Measurements from ENCODE around the gene NBL1. TPM values are rescaled to one million over a fixed set of nuclear protein-coding genes. Genes with fewer than 3 reads are reported as not detected.

NBL1 gene
- polyA plus RNA-seq, 10 donors: 21.7 to 79.8 (median 34.8) TPM

DNA sequence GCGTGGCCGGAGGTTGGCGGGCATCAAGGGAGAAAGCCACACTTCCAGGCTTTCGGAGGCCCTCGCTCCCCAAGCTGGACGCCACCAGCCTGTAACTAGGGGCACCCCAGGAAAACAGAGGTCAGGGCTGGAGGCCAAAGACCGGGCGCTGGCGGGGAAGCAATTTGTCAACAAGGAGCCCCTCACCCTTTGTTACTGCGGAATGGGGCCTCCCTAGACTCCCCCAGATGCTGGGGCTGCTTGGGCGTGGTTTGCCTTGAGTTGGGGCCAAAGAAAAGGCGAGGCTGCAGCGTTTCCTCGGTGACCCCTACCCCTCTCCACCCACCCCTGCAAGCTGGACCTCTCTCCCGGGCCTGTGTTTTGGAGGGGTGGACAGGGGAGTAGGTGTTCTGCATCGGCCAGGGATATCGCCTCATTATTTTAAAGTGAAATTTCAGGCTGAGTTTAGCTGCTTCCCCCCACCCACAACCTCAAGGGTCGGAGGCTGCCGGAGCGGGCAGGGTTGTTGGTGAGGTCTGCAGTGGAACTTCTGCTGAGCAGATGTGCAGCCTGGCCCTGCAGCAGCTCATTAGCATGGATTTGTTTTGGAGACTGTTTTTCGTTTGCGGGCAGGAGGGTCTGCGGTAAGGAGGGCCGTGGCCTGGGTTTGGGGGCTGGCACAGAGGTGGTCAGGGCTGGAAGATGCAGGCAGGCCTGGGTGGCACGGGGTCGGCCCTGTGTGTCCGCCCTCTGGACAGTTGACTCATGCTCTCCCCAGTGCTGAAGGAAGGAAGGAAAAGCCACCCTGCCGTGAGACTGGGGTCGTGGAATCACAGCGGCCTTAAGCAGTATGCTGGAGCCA is 1.5 kb downstream of the NBL1 start:
- DNase-seq: peak in 1 of 3 donors; percentile 66

DNA sequence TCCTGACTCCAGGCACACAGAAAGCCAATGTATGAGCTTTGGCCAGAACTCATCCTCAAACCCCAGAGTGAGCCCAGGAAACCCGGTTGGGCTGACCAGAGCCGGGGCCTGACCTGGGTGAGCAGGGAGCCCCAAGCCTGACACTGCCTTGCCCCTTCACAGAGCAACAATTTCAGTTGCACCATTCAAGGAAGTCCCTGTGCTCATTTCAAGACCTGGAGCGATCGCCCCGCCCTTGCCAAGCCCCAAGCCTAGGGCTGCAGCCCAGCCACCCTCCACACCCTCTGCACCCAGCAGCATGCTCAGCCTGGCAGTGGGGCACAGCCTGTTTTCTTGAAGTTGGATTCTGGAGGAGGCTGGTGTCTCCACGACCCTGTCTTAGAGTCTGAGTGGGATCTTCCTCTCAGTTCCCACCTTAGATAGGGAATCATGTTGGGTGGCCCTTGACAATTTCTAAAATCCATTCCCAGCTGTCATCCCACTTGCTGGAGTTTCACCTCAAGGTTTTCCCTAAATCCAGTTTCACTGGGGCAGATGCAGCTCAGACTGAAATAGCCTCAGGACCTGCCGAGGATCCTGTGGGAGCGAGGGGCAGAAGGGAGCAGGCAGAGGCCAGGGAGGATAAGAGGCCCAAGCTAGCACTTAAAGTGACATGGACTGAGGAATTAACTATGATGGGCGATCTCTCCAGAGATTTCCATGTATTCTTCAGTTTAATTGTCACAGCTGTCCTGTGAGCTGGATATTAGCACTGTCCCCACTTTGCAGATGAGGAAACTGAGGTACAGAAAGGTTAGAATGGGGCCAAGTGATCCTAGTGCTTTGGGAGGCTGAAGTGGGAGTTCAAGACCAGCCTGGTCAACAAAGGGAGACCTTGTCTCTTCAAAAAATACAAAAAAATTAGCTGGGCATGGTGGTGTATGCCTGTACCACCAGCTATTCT is 2.5 kb downstream of the NBL1 start:
- no peak for DNase-seq

DNA sequence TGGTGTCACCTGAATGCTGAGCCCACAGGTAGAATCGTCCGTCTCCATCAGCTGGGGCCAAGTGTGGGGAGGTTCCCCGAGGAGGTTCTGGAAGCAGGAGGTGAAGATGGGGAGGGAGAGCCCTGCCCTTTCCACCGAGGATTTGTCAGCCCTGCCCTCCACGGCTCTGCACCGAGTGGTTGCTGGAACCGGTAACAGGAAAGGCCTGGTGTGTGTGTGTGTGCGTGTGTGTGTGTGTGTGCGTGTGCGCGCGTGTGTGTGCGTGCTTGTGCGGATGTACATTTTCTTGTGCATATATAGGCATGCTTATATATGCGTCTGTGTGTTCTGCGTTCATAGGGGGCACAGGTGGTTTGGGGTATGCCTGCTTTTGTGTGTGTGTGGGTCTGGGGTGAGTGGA is 3.5 kb downstream of the NBL1 start:
- DNase-seq: no peak

DNA sequence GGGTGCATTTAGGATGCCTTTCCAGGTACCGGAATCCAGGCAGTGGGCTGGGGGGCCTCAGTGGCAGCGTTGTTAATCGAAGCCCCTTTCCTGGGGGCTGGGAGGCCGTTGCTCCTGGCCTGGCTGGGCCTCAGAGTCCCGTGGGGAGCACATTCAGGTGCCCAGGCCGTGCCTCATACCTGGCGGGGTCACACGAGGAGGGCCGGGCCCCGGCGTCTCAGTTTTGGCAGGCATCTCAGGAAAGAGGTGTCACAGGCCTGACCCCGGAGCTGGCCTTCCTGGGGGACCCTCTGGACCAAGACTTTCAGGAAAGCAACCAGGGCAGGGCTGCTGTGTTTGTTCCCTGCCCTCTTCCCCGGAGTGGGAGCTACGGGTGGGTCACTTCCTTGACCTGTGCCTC is 4.1 kb downstream of the NBL1 start:
- no peak for DNase-seq

DNA sequence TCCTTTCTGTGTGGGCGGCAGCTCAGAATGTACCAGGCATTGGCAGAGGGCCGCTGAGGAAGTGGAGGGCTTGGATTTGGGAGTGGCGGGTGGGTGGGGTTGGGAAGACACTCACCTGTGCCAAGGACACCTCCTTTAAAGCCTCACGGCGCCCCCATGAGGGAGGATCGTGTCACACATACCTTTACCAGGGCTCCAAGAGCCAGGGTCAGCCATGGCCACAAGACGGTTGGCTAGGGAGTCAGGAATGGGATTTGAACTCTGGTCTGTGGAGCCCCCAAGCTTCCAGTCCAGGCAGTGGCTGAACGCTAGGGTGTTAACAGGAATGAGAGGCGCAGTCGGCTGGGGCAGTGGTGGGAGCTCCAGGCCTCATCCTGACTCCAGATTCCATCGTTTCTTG is 4.6 kb downstream of the NBL1 start:
- no peak for DNase-seq

DNA sequence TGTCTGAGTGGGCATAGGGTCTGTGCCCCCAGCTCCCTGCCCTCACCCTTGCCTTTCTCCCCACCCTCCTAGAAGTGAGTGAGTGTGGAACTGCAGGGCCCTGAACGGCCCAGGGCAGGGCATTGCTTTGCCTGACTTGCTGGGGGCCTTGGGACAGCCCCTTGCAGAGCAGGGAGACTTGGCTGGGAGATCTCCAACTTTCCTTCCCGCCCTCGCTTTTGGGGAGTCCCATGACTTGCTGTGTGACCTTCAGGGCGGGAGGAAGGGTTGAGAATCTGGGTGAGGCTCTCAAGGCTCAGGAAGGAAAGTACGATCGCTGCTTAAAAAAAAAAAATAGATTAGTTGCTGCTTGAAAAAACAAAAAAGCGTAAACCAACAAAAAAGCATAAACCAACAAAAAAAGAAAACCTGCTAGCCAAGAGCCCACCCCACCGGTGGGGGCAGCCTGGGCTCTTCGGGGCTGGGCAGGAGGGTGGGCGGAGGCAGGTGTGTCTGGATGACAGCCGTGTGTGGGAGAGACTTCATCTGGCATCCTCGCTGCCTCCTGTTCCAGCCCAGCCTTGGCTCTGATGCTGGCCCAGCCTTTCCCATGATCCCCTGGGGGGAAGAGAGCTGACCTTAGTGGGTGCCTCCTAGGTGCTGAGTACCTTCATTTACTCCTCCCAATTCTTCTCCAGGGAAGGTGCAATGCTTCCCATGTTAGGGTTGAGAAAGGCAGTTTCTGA is 6.5 kb downstream of the NBL1 start:
- peak in 1 of 3 donors; percentile 37 for DNase-seq

DNA sequence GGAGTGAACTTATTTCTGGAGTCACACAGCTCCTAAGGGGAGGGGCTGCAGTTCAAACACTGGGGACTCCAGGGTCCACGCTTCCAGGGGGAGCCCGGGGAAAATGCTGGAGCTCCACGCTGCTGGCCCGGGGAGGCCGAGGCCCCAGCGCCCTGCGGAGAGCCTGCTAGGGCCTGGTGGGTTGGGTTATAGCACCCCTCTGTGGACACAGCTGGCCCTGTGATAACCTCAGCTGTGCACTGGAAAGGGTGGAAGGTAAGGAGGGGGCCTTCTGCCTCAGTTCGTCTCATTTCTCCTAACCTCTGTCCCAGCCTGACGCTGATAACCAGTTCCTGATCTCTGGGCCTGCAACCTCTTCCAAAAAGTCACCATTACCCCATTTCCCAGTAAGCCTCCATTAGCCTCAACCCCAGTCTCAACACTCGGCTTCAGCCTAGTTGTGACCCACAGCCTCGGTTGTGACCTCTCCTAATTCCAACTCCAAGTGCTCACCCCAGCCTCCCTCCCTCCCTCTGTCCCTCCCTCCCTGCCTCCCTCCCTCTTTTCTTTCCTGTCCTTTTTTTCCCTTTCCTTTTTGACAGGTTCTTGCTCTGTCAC is 7.1 kb downstream of the NBL1 start:
- DNase-seq: peak in 2 of 3 donors; percentile 62 to 79

DNA sequence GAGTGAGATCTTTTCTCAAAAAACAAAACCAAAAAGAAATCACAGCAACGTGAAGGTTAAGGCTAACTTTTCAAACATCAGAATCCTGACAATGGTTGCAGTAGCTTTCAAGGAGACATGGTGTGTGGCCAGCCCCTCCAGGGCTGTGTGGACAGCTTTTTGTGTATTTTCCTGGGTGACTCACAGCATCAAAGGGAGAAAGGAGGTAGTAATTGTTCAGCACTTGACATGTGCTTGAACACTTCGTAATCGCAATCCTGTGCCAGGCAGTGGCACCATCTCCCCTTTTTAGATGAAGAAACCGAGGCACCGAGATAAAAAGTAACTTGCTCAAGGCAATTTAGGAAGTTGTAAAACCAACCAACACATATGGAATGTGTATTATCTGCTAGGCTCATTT is 10.3 kb downstream of the NBL1 start:
- no peak for DNase-seq

DNA sequence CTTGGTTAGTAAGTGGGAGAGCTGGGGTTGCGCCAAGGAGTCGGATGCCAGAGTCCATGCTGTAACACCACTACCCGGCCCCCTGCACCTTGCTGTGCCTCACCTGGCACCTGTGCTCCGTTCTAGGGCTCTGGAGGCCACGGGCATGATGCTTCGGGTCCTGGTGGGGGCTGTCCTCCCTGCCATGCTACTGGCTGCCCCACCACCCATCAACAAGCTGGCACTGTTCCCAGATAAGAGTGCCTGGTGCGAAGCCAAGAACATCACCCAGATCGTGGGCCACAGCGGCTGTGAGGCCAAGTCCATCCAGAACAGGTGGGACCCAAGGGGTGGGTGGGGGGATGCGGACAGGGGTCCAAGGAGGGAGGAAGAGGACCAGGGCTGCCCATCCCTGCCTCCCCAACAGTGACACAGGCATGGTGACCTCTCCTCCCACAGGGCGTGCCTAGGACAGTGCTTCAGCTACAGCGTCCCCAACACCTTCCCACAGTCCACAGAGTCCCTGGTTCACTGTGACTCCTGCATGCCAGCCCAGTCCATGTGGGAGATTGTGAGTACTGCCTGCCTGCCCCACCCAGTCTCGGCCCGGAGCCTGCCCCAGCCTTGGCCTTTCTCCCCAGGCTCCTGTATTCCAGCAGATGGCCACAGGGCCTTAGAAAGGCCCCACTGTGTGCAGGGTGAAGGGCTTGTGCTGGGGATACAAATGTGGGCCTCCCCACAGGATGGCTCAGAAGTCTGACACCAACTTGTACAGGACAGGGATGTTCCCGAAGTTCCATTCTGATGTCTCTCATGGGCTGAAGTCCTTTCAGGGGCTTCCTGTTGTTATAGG is 11.0 kb downstream of the NBL1 start:
- no peak for DNase-seq

DNA sequence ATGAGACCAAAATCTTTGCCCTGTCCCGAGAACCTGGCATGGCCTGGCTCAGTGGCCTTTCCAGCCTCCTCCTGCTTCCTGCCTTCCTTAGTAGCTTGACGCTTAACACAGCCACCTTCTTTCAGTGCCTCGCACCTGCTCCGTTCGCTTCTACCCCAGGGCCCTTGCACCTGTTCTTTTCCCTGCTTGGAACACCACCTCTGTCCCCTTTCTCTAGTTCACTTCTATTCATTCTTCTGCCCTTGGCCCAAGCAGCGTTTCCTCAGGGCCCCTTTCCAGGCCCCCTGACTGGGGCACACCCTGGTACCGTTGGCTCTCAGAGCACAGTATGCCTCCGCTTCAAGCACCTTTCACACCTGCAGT is 11.6 kb downstream of the NBL1 start:
- no peak for DNase-seq

DNA sequence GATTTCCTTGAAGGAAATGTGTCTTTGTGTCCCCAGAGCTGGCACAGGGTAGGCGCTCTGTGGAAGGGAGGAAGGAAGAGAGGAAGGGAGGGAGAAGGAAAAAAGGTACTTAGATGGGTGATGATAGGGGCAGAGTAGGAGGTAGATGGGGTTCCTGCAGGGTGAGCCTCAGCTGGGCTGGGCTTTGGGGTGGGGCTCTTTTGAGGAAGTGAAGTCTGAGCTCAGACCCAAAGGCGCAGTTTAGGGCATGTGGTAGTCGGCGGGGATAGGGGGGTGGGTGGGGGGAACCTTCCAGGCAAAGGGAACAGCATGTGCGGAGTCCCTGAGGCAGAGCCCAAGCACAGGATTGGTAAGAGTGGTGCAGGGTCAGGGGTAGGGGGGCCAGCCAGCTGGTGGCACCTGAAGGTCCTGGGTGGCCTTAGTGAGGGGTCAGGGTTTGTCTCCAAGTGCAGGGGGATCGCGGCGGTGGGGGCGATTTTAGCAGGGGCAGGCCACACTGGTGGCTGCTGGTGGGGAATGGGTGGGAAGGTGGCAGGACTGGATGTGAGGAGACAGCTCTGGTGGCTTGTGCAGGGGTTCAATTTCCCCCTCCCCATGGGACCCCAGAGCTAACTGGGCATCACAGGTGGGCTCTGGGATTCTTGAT is 12.1 kb downstream of the NBL1 start:
- DNase-seq: no peak

DNA sequence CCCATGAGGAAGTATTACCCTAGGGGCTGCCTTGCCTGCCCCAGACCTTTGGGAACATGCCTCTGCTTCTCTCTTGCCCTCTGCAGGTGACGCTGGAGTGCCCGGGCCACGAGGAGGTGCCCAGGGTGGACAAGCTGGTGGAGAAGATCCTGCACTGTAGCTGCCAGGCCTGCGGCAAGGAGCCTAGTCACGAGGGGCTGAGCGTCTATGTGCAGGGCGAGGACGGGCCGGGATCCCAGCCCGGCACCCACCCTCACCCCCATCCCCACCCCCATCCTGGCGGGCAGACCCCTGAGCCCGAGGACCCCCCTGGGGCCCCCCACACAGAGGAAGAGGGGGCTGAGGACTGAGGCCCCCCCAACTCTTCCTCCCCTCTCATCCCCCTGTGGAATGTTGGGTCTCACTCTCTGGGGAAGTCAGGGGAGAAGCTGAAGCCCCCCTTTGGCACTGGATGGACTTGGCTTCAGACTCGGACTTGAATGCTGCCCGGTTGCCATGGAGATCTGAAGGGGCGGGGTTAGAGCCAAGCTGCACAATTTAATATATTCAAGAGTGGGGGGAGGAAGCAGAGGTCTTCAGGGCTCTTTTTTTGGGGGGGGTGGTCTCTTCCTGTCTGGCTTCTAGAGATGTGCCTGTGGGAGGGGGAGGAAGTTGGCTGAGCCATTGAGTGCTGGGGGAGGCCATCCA is 12.8 kb downstream of the NBL1 start:
- no peak for DNase-seq

DNA sequence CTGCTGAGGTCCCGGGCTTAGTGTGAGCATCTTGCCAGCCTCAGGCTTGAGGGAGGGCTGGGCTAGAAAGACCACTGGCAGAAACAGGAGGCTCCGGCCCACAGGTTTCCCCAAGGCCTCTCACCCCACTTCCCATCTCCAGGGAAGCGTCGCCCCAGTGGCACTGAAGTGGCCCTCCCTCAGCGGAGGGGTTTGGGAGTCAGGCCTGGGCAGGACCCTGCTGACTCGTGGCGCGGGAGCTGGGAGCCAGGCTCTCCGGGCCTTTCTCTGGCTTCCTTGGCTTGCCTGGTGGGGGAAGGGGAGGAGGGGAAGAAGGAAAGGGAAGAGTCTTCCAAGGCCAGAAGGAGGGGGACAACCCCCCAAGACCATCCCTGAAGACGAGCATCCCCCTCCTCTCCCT is 13.4 kb downstream of the NBL1 start:
- DNase-seq: no peak

DNA sequence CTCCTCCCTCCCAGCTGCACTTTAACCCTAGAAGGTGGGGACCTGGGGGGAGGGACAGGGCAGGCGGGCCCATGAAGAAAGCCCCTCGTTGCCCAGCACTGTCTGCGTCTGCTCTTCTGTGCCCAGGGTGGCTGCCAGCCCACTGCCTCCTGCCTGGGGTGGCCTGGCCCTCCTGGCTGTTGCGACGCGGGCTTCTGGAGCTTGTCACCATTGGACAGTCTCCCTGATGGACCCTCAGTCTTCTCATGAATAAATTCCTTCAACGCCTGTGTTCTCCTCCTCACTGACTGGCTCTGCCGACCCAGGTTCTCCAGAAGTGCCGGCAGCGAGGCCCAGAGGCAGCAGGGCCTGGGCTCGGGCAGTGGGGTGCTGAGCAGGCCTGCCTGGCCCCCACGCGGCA is 14.1 kb downstream of the NBL1 start:
- DNase-seq: no peak

DNA sequence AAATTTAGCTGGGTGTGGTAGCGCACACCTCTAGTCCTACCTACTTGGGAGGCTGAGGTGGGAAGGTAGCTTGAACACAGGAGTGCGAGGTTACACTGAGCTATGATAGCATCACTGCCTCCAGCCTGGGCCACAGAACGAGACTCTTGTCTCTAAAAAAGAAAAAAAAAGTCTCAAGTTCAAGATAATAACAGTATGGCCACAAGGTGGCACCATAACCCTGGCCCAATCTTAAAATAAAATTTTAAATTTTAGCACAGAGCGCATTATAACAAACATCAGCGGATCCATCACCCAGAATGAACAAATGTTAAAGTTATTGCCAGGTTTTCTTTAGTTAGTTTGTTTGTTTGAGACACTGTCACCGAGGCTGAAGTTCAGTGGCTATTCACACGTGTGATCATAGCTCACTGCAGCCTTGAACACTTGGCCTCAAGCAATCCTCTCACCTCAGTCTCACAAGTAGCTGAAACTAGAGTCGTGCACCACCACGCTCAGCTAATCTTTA is 17.7 kb downstream of the NBL1 start:
- peak in 2 of 3 donors; percentile 63 to 74 for DNase-seq

DNA sequence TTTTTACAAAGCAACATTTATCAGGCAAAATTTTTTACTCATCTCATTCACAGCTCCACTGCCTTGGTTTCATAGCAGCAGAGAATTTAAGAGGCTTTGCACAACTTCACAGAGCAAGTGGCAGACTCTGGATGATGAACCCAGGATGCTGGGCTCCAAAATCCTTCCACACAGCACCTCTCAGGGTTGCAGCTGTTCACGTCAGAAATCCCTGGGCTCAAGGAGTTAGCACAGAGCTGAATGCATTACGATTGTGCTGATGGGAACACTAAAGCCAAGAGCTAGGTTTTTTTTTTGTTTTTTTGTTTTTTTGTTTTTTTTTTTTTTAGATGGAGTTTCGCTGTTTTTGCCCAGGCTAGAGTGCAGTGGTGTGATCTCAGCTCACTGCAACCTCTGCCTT is 18.2 kb downstream of the NBL1 start:
- DNase-seq: no peak

DNA sequence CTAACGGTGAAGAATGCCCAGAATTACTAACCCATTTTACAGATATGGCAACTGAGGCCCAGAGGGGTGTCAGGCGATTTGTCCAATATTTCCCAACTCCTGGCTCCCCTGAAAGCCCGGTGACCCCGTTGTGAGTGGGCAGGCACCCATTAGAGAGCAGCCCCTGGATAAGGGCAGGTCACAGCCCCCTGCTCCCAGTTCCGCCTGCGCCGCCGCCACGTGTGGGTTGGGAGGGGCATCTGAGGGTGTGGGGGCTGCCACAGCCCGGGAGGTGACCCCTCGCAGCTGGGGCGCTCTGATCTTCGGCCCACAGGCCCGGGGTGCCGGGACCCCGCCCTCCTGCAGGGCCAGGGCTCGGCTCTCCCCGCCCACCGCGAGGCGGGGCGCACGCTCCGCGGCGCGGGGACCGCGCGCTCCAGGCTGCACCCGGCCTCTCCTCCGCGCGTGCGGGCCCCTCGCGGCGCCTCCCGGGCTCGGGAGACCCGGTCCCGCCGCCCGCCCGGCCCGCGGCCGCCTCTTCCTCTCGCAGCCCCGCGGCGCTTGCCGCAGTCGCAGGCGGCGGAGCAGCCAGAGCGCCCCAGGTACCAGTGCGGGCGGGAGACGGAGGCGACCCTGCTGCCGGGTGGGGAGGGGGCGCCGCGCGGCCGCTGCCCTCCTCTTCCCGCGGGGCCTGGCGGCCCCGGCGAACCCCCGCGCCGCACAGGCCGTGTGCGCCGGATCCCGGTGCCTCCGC is 20.5 kb downstream of the NBL1 start, which contains the start of gene HTR6:
Gene HTR6 (plus strand): TSS at position 423 of the 733 bp plus-strand sequence. CDS start 879 bp downstream, outside the sequence.
- no peak for DNase-seq

DNA sequence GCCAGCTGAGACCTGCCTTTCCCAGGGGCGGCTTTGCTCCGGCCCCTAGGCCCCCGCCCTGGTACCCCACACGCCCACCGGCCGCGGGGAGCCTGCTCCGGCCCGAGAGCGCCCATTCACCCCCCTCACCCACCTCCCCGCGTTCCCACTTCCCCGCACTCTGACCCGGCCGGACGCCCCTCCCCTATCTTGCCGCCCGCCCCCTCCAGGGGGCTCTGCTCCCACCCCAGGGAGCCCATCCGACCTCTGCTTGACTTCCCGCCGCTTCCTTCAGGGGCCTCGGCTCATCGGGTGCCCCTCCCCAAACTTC is 21.0 kb downstream of the NBL1 start:
- no peak for DNase-seq
